ENCODE data around the gene USP20.

USP20 gene

DNA sequence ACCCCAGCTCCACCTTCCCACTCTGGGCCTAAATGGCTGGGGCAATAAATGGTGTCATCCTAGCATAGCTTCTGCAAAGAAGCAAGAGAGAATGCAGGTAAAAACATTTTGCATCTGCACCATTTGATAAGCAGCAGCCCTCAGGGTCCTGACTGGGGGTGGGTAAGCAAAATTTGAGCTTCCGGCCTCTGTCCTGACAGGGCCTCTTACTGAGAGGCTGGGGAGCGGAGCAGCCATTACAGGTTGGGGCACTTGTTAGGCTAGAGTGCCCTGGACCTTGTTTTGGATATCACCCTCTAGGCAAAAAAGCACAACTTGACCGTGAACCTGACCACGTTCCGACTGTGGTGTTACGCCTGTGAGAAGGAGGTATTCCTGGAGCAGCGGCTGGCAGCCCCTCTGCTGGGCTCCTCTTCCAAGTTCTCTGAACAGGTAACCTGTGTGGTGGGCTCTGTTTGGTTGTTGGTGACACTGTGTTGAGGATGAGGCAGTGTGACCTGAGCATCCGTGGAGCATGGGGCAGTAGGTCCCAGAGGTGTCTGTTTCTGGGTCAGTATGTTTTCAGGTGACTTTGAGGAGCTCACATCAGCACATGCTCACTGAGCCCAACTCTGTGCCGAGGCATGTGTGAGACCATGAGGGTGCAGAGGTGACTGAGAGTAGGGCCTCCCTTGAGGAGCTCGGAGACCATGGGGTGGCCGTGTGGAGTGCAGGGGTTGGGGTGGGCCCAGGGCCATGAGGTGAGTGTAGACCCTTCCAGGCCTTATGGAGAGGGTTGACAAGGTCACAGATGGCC is 23.1 kb downstream of the USP20 start:
- no peak for DNase-seq

- DNase-seq: no peak
Measured at GRCh38 chr9:129860653-129861446, 25.6 kb downstream of the USP20 start.

GRCh38 chr9:129861447-129861827 is 26.2 kb downstream of the USP20 start:
- DNase-seq: no peak

DNA sequence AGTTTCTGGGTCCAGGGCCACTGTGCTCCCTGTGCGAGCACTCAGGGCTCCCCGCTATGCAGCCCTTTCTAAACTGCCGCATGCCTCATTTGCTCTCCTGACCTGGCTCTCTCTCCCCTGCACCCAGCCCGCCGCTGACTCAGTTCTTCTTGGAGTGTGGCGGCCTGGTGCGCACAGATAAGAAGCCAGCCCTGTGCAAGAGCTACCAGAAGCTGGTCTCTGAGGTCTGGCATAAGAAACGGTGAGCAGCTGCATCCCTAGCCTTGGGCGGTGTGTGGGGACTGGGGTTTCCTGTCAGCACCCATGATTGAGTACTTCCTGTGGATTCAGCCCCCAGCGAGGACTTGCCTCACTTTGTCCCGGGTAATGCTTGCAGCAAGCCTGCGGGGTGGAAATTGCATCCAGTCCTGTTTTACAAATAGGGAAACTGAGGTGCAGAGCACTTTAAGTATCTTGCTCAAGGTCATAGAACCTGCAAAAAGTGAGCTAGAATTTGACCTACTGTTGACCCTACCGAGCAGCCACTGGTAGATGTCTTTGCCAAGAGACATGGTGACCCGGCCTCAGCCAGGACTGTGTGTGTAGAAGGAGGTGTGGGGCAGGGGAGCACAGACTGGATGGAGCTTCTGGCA is 27.9 kb downstream of the USP20 start:
- no peak for DNase-seq

GRCh38 chr9:129864991-129865647 is 29.9 kb downstream of the USP20 start:
- DNase-seq: no peak

GRCh38 chr9:129865668-129866320 is 30.5 kb downstream of the USP20 start:
- no peak for DNase-seq

DNA sequence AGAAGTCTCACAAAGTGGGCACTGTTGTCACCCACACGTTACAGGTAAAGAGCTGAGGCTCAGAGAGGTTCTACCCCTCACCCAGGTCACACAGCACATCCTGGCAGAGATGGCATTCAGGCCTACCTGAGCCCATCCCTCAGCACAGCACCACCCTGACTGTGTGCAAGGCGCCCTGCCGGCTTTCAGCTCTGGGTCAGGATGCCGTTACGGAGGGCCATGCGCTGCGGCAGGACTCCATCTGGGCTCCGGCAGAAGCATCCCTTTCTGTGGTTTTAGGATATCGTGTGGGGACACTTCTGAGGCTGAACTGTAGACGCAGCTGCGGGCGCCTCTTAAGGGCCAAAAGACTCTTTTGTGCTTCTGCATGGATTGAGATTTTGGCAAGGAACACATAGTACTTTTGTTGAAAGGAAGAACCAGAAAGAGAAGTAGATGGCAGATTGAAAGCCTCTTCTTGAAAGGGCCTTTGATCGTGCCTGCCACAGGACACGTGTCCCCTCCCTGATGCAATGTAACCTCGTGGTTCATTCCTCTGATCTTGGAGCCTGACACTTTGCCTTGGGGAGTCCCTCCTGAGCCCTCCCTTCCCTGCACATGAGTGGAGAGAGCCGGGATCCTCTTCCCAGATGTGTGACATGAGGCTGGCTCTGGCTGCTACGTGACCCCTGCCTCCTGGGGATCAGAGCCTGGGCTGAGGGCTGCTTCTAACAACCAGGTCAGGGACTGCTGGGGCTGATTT is 31.3 kb downstream of the USP20 start:
- no peak for DNase-seq

DNA sequence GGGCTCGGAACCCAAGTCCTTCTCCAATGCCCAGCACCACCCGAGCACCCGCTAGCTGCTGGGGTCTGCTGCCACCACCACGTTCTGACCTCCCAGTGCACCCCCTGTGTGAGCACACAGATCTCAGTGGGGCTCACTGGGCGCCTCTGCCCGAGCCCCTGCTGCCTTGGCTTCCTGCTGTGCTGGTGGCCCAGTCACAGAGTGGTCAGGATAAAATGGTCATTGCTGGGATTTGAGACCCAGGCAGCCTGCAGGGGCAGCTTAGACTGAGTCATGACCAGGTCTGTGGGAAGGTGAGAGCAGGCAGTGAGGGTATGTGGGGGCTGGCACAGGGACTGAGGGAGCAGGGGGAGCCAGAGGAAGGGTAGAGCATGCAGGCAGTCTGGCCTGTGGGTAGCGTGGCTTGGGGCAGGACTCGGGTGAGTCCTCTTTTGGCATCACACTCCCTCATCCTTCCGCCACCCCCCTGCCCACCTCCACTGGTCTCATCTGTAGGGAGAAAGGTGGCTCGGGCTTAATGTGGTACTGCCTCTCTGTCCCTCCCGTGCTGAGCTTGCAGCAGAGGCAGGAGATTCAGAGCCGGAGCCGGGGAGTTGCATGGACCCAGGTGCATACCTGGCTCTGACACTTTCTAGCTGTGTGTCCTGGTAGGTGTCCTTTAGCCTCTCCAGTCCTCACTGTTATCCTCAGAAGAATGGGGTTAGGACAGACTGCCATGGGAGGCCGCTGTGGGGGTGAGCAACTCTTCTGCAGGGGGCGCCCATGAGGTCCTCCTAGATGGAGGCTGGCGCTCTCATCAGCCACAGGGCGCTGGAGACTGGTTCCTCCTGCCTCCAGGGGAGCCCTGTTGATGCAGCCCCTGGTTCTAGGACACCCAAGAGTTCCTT is 32.1 kb downstream of the USP20 start:
- no peak for DNase-seq

DNA sequence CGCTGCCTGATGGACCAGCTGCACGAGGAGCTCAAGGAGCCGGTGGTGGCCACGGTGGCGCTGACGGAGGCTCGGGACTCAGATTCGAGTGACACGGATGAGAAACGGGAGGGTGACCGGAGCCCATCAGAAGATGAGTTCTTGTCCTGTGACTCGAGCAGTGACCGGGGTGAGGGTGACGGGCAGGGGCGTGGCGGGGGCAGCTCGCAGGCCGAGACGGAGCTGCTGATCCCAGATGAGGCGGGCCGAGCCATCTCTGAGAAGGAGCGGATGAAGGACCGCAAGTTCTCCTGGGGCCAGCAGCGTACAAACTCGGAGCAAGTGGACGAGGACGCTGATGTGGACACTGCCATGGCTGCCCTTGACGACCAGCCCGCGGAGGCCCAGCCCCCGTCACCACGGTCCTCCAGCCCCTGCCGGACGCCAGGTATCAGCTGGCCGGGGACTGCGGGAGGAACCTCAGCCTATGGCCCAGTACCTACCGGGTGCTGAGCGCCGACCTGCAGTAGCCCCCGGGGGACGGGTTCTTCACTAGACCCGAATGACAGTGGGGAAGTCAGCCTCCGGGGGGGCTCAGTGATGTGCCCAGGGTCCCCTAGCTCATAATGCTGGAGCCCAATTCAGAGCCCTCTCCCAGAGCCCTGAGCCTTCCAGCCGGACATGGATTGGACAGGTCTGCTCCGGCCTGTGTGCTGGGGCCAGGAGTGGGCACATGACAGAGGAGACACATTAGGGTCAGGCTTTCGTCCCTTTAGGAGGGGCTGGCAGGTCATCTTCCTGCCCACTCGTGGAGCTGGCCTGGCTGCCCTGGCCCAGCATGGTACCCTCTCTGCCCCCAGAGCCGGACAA is 33.0 kb downstream of the USP20 start:
- no peak for DNase-seq

DNA sequence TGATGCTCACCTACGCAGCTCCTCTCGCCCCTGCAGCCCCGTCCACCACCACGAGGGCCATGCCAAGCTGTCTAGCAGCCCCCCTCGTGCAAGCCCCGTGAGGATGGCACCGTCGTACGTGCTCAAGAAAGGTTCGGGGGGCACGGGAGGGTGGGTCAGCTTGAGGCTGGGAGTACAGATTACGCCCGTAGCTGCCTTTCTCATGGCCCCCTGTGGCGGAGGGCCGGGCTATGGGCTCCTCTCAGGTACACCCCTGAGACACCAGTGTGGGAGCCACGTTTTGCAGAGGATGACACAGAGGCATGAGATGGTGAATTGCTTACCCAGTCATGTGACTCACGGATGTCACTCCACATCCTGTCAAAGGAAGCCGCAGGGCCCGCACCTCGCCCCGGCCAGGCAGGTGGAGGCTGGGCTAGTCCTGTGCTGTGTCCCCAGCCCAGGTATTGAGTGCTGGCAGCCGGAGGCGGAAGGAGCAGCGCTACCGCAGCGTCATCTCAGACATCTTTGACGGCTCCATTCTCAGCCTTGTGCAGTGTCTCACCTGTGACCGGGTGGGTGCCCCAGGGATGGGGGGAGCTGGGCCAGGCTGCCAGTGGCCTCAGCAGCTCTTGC is 33.7 kb downstream of the USP20 start:
- DNase-seq: no peak

GRCh38 chr9:129869585-129870501 is 34.6 kb downstream of the USP20 start:
- DNase-seq: no peak

- no peak for DNase-seq
Measured at GRCh38 chr9:129871046-129871445, 35.8 kb downstream of the USP20 start.

- no peak for DNase-seq
Measured at GRCh38 chr9:129873563-129874190, 38.4 kb downstream of the USP20 start.

- no peak for DNase-seq
Measured at GRCh38 chr9:129874261-129875101, 39.2 kb downstream of the USP20 start.

- no peak for DNase-seq
Measured at GRCh38 chr9:129875181-129875611, 39.9 kb downstream of the USP20 start.

DNA sequence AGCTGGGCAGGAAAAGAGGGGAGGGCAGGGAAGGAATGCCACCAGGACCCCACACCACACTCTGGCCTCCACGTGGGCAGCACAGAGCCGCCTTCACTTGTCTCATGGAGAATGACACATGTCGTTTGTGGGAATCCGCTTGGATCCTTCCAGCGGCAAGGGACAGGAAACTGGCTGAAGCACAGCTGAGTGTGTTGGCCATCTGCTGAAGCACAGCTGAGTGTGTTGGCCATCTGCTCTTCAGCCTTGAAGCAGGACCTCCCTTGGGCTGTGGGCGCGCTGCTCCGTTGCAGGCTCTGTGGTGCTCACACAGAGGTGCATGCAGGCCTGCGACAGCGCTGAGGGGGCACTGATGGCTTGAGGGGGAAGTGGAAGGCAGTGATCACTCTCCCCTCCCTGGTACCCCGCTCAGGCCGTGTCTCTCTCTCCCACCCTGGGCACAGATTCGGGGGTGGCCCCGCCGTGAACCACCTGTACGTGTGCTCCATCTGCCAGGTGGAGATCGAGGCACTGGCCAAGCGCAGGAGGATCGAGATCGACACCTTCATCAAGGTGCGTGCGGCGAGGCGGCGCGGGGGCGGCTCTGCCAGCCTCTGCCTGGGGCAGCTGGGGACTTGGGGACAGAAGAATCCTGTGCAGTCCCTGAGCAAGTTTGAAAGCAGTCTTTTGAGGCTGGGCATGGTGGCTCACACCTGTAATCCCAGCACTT is 40.6 kb downstream of the USP20 start:
- peak; percentile 42 for DNase-seq
